HG02885 (cell line): ENCODE results near the gene DOCK4.
"Not testable (repeated sequence)": the region's sequence is repeated elsewhere in the genome, so short reads cannot be mapped to it uniquely, and the experiment has no call there.

Experiments
- ATAC-seq: cut with Tn5 transposase; IDR thresholded peaks from one replicate; pipeline ENCODE4 v1.9.1; 2021; ENCODE audit warnings: mild to moderate bottlenecking; ENCODE audit not compliant: unreplicated experiment, poor library complexity

DOCK4 gene

GRCh38 chr7:111931016-111931517 is 275.1 kb downstream of the DOCK4 start:
- ATAC-seq, result no peak

- no peak for ATAC-seq
These were observed 276.9 kb downstream of the DOCK4 start for GRCh38 chr7:111929264-111929663.

GRCh38 chr7:111927353-111928019 is 278.7 kb downstream of the DOCK4 start:
- no peak for ATAC-seq

- no peak for ATAC-seq
These were observed 285.9 kb downstream of the DOCK4 start for GRCh38 chr7:111920329-111920728.

GRCh38 chr7:111919631-111920179 is 286.5 kb downstream of the DOCK4 start:
- no peak for ATAC-seq

- ATAC-seq, result no peak
These were observed 287.0 kb downstream of the DOCK4 start for GRCh38 chr7:111919164-111919563.

GRCh38 chr7:111918461-111918860 is 287.7 kb downstream of the DOCK4 start:
- ATAC-seq, result no peak

- not testable (repeated sequence) for ATAC-seq
These were observed 288.8 kb downstream of the DOCK4 start for GRCh38 chr7:111917404-111917803.

GRCh38 chr7:111914291-111914690 is 291.9 kb downstream of the DOCK4 start:
- no peak for ATAC-seq

- ATAC-seq, result no peak
These were observed 294.8 kb downstream of the DOCK4 start for GRCh38 chr7:111911166-111911961.

GRCh38 chr7:111910656-111911055 is 295.5 kb downstream of the DOCK4 start:
- ATAC-seq, result no peak

GRCh38 chr7:111908673-111909072 is 297.5 kb downstream of the DOCK4 start:
- ATAC-seq, result not testable (repeated sequence)

GRCh38 chr7:111903797-111904196 is 302.4 kb downstream of the DOCK4 start:
- no peak for ATAC-seq

- no peak for ATAC-seq
These were observed 303.2 kb downstream of the DOCK4 start for GRCh38 chr7:111903016-111903415.

GRCh38 chr7:111900283-111900682 is 305.9 kb downstream of the DOCK4 start:
- no peak for ATAC-seq

- no peak for ATAC-seq
These were observed 311.1 kb downstream of the DOCK4 start for GRCh38 chr7:111895049-111895448.

GRCh38 chr7:111894518-111894917 is 311.7 kb downstream of the DOCK4 start:
- no peak for ATAC-seq

GRCh38 chr7:111893190-111893589 is 313.0 kb downstream of the DOCK4 start:
- no peak for ATAC-seq

- ATAC-seq, result no peak
These were observed 313.6 kb downstream of the DOCK4 start for GRCh38 chr7:111892588-111892987.

- ATAC-seq, result no peak
These were observed 318.5 kb downstream of the DOCK4 start for GRCh38 chr7:111887734-111888133.

- ATAC-seq, result no peak
These were observed 320.0 kb downstream of the DOCK4 start for GRCh38 chr7:111886233-111886632.
